GM18868 (cell line): Measurements from ENCODE around the gene TNFRSF18.
"Not testable (repeated sequence)": the region's sequence is repeated elsewhere in the genome, so short reads cannot be mapped to it uniquely, and the experiment has no call there.

Experiments
- ATAC-seq: cut with Tn5 transposase; IDR thresholded peaks from one replicate; pipeline ENCODE4 v1.9.1; 2021; ENCODE audit warnings: mild to moderate bottlenecking, moderate library complexity; ENCODE audit not compliant: unreplicated experiment

Gene TNFRSF18, protein sequence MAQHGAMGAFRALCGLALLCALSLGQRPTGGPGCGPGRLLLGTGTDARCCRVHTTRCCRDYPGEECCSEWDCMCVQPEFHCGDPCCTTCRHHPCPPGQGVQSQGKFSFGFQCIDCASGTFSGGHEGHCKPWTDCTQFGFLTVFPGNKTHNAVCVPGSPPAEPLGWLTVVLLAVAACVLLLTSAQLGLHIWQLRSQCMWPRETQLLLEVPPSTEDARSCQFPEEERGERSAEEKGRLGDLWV

DNA sequence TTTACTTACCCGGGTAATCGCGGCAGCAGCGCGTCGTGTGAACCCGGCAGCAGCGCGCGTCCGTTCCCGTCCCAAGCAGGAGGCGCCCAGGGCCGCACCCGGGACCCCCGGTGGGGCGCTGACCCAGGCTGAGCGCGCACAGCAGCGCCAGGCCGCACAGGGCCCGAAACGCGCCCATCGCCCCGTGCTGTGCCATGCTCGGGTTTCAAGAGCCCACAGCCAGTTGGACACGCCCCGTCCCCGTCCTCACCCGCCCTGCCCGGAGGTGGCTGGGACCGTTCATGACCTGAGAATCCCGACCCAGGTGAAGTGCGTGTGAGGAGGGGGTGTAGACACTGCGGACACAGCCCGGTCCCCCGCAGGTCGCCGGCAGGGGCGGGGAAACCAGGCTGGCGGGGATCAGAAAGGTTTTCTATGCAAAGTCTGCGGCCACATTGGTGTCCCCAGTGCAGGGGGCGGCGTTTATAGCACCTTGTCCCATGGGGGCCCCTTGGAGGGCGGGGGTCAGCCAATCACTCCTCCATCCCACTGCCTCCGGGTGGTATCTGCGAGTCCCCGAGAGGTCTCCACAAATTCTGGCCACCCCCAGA lies at the start of gene TNFRSF18:
TNFRSF18 (minus strand) TSS at position 217 of the 590 bp plus-strand sequence; CDS start at position 196, 21 bp downstream.
- ATAC-seq: no peak

DNA sequence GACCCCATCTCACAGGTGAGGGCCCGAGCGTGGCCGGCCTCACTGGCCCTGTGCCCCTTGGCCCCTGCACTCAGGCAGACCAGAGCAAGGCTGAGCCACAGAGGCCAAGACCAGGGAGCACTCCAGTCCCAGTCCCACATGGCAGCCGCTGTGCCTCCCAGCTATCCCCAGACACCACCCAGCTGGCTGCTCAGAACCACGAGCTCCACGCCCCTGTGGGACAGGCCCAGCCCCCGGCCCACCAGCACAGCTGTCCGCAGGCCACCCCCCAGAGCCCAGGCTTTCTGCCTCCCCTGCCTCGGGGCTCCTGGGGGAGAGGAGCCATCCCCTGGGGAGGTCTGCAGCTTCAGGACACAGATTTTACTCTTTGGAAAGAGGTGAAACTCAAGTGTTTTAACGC lies 49.2 kb upstream of the TNFRSF18 start:
- no peak for ATAC-seq

DNA sequence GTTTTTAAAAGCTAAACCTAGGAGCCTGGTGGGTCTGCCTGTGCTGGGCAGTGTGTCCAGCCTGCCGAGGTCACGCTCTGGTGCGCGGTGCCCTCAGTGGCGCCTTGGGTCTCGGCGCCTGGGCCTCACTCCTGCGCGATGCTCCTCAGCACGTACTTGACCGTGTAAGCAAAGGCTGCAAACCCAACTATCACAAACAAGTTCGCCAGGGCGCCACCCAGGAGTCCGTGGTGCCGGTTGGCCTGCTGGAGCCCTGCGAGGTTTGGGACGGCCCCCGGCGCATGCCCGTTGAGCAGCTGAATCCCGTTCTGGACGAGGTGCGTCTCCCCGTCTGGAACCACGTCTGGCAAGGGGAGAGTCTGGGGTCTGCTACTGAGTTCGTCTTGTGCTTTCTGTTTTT lies 48.7 kb upstream of the TNFRSF18 start:
- no peak for ATAC-seq

DNA sequence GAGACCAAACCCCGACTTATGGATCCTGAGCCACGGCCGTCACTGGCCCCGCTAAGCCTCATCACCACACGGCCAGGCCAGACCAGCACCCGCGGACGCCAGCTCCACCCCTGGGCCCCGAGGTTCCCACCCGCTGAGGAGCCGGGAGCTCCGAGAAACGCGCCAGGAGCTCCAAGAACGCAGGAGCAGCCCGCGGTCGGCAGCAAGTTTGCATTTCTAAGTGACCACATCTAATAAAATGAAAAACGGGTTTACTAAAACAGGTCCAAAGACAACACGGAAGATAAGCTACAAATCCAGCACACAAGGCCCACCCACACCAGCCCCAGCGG lies 48.2 kb upstream of the TNFRSF18 start:
- ATAC-seq: no peak

DNA sequence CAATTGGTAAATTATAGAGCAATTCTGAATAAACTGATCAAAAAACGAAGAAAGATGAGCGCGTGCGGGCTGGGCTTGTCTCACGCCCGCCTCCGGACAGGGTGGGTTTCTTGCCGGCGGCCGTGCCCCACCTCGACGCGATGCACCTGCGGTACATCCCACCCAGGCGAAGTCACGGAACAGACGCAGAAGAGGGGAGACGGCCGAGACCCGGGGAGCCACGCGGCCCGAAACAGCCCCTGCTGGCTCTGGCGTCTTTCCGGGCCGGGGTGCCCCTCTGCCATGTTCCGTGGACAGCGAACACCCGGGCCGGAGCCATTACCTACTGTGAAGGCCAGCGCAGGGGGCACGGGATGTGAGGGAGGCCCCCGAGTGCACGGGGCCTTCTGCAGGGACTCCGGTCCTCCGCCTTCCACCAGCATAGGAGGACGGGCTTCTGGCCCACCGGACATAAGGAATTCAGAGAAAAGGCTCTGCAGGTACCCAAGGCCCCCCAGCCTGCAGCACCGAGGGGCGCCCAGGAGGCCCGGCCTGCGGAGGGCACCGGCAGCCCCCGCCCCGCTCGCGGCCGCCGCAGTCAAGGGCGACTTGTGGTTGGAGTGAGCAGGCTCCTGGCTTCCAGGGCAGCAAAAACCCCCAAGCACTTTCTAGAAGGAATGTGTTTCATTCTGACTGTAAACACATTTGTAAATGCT lies 47.7 kb upstream of the TNFRSF18 start:
- no peak for ATAC-seq

DNA sequence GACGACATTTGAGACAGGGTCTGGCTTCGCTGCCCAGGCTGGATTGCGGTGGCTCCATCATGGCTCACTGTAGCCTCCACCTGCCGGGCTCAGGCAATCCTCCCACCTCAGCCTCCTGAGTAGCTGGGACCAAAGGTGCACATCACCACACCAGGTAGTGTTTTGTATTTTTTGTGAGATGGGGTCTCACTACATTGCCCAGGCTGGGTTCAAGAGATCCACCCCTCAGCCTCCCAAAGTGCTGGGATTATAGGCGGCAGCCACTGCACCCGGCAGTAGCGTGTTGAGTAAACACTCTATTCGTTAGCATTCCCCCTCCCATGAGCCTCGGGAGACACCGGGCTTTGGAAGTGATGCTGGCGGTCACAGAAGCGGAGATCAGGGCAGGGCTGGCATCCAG lies 46.9 kb upstream of the TNFRSF18 start:
- ATAC-seq: no peak

DNA sequence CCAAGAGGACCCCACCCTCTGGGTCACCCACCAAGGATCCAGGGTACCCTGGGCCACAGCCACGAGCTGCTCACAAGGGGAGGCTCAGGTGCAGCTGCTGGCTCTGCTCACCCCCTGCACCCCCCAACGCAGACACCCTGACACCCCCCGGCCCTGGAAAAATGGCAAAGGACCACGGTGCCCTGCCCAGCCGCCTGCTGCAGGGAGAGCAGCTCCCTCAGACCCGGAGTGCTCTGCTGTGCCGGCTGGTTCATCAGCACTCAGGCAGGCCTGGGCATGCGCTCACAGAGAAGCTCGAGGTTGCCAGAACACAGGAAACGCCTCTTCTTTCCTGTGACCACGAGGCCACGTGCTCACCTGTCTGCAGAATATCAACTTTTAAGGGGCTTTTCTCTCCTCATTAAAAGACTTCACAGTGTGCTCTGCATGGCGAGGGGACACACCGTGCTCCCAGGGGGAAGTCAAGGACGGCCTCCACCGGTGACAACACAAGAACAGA lies 44.4 kb upstream of the TNFRSF18 start:
- ATAC-seq: peak; percentile 77

DNA sequence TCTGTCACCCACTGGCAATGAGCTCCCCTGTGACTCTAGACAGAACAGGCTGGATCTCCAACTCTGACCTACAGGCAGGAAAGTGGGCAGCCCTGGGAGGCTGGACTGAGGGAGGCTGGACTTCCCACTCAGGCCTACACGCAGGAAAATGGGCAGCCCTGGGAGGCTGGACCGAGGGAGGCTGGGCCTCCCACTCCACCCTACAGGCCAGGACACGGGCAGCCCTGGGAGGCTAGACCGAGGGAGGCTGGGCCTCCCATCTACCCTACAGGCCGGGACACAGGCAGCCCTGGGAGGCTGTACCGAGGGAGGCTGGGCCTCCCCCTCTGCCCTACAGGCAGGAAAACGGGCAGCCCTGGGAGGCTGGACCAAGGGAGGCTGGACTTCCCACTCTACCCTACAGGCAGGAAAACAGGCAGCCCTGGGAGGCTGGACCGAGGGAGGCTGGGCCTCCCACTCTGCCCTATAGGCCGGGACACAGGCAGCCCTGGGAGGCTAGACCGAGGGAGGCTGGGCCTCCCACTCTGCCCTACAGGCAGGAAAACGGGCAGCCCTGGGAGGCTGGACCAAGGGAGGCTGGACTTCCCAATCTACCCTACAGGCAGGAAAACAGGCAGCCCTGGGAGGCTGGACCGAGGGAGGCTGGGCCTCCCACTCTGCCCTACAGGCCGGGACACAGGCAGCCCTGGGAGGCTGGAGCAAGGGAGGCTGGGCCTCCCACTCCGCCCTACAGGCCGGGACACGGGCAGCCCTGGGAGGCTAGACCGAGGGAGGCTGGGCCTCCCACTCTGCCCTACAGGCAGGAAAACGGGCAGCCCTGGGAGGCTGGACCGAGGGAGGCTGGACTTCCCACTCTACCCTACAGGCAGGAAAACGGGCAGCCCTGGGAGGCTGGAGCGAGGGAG lies 41.9 kb upstream of the TNFRSF18 start:
- ATAC-seq: not testable (repeated sequence)

DNA sequence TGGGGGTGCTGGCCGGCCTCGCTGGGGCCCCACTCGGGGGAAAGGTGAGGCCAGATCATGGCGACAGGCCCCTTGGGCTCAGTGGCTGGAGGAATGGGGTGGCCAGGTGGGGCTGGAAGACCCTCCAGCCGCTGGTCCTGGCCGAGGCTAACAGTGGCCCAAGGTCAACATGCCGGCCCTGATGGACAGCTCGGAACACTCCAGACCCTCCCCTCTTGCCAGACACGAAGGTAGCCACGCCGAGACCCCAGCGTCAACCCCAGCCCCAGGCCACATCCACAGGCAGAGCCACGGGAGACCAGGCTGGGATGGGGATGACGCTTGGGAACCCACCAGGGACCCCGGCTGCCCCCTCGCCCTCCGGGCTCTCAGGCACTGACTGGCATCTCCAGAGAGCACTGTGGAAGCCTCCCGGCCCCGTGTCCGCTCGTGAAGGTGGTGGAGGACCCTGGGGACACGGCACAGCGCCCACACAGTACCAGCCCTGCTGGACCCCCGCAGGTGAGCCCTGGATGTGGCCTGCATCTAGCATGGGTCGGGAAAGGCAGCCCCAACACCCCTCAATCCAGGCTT lies 41.0 kb upstream of the TNFRSF18 start:
- ATAC-seq: no peak

DNA sequence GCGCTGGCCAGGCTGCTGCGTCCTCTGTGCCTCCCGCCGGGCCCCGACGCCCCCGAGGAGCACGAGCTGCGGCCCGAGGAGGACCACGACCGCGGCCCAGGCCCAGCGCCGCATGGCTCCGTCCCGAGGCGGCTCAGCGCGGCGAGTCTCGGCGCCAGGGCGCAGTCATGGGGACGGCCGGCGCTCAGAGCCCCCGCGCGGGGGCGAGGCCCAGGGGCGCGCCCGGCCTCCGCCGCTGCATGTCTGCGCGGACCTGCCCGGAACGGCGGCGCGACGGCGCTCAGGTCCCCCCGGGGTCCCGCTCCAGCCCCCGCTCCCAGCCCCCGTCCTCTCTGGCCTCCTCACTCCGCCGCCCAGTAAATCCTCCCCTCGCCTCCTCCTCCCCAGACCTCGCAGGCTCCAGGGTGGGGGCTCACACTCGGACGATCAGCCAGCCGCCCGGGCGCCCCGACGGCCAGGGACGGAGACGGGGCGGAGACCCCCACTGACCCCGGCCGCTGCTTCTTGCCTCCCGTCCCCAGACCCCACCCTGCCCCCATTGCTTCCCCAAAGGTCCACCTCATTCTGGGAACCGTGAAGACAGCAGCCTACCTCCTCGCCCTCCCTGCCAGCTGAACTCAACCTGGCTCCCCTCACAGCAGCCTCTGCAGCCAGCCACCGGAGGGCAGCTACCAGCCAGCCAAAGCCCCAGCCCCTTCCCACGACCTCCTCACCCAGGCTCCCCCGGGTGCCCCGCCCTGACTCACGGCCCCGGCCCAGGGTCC lies 40.4 kb upstream of the TNFRSF18 start, which contains the start of gene C1QTNF12:
C1QTNF12 (minus strand) TSS at position 146 of the 764 bp plus-strand sequence; CDS start at position 114, 32 bp downstream.
- ATAC-seq: no peak

DNA sequence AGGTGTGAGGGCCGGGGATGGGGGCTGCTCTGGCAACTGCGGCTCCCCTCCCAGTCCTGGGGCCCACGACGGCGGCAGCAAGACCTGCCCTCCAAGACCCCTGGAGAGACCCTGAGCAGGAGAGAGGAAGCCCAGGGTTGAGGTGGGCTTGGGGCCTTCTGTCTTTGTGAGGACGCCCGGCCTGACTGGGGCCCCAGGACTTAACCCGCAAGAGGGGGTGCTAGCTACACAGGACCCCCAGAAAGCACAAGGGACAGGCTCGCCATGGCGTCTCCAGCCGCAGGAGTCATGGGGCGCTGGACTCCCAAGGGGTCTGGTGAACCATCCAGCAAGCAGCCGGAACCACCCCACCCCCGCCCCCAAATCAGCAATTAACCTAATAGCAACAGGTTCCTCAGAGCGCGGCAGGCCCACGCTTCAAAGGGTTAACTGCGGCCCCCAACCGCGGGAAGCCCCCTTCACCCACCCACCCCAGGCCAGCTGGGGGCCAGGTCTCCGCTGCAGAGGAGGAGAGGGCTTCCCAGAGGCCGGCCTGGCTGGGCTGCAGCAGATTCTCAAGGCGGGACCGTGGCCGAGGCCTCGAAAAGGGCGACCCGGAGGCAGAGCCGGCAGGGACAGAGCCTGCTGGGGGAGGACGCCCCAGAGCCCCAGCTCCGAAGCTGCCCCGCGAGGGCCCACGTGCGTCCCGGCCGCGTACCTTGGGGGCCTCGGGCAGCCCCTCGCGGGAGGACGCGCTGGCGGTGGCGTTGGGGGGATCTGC lies 39.6 kb upstream of the TNFRSF18 start:
- no peak for ATAC-seq

DNA sequence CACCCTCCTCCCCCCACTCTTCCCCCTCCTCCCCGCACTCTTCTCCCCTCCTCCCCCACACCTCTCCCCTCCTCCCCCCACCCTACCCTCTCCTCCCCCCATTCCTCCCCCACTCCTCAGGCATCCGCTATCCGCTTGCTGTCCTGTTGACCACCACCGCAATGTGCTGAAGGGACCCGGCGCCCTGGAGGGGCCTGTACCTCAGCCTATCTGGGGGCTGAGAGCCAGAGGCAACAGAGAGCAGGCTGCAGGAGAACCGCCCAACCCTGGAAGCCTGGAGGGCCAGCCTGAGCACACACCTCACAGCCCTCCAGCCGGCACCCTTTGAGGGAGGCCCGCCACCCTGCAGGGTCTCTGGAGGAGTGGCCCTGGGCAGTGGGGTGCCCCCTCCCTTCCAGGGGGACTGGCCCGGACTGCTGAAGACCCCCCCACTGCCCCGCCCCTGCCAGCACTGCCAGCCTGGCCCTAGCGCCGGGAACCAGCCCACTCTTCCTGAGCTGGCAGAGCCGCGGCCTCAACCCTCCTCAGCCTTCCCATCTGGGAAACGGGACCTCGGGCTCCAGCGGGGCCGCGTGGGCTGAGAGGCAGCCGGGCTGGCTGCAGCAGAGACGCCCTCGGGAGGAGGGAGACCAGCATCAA lies 38.9 kb upstream of the TNFRSF18 start:
- ATAC-seq: no peak

DNA sequence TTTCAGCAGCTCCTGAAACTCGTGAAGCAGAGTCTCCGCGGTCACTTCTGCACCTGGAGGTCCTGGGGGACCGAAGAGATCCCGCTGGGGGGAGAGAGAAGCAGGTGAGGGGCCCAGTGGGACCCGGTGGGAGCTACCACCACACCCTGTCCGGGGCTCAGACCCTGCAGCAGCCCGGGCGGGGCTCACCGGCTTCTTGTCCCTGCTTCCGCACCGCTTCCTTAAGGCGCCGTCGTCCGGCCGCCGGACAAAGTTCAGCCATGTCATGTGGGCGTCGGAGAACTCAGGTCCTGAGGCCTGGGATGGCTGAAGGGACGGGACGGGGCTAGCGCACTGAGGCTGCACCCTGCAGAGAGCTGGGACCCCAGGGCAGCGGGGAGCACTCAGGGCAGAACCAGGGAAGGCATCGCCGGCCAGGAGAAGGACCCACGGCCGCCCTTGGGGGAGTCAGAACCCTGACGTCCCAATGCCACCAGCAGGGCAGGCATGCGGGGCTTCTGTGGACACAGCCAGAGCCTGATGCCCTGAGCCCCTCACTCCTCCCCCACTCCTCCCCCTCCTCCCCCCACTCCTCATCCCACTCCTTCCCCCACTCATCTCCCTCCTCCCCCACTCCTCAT lies 37.9 kb upstream of the TNFRSF18 start:
- ATAC-seq: no peak

DNA sequence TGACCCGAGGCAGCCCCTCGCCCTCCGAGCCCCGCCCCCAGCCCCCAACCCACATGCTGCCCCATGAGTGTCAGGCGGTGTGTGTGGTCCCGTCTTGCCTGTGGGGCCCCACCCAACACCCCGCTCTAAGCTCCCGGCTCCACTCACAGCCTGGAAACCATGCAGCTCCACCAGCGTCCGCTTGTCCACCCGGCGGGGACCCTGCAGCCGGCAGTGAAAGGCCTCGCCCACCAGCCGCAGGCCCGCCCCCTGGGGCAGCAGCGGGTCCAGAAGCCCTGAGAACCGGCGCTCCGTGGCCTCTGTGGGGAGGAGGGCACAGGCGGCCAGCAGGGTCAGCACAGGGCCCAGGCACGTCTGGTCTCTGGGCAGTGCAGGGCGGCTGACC lies 37.4 kb upstream of the TNFRSF18 start:
- no peak for ATAC-seq

DNA sequence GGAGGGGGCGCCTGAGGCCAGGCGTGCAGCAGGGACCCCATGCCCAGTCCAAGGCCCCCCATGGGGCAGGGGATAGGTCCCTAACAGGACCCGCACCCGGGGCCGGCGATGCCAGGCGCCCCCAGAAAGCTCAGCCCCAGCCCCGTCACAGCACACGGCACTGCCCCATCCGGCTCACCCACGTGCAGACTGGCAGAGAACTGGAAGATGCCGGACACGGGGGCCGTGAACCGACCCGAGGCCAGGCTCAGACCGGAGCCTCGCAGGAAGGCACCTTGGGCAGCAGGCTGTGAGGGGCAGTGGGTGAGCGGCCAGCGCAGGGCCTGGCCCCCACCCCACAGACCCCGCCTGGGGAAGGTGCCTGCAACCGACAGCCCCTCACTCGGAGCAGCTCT lies 36.9 kb upstream of the TNFRSF18 start:
- no peak for ATAC-seq

DNA sequence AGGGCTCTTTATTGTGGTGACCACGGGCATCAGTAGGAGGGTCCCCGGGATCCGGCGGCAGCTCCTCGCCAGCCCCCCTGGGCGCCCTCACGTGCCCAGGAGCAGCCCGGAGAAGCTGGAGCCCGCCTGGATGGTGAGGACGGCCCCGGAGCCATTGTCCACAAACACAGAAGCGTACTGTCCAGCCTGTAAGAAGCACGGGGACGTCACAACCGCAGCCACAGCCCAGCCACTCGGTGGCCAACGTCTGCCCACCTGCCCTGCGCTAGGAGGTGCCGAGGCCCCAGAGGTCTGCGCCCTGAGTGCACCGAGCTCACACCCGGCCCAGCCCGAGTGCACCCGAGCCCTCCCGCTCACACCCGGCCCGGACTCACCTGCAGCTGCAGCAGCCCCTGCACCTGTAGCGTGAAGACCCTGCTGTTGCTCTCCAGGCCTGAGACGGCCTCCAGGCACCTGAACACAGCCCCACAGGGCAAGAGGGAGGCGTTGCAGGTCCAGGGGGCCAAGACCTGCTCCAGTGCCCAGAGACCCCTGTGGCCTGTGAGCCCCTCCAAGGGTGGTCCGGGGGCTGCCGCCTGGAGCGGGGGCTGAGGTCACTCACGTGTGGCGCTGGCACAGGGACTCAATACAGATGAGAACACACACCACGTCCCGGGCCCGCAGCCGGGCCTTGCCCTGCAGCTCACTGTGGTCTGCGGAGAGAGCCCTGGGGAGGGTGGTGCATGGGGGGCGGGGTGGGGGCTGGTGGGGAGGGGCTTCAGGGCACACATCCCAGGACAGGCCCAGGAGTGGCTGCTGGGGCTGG lies 36.3 kb upstream of the TNFRSF18 start:
- no peak for ATAC-seq

DNA sequence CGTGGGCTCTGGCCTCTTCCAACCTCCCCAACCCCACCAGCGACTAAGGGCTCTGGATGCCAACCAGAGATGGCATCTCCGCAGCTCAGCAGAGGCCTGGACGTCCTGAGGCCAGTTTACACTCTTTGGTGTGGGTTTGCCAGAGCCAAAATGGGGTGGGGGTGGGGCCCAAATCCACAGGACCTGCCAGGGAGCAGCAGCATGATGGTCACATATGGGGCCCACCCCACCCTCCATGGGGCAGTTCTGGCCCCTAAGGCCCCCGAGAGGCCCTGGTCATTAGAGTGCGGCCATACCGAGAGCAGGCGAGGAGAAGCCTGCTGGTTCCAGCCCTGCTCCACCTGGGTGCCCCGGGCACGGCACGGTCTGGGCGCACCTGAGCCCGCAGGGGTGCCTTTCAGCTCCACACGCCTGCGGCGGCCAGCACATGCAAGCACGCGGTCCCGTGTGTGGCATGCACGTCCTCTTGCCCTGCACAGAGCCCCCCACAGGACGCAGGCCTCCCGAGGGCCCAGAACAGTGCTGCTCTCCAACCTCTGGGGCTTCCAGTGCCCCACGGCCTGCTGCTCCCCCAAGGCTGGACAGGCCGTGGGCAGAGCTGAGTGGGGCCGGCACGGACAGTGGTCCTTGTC lies 35.3 kb upstream of the TNFRSF18 start:
- ATAC-seq: no peak
